Endothelial cell of umbilical vein (primary cell): ENCODE measurements around the gene ANKRD33B. TPM values are rescaled to one million over a fixed set of nuclear protein-coding genes. Genes with fewer than 3 reads are reported as not detected.
"Not testable (repeated sequence)": the region's sequence is repeated elsewhere in the genome, so short reads cannot be mapped to it uniquely, and the experiment has no call there.

Source experiments
- BruUV-seq: library from RNA; stranded (reverse); fragments of 400-500 nt; replicated peaks from 2 replicates; lab custom pipeline; 2021; lab: Mats Ljungman, UMichigan
- CTCF ChIA-PET: fragments of 300-600, 350-600 bp; sonication (Branson Sonifier 250); formaldehyde crosslinking; loops from one replicate; lab custom pipeline; 2021; ENCODE audit warnings: antibody characterized with exemption, inconsistent platforms; lab: Charles Lee
- POLR2A ChIA-PET: fragments of 300-600, 350-600 bp; sonication (Branson Sonifier 250); formaldehyde crosslinking; loops from one replicate; lab custom pipeline; 2021; ENCODE audit warnings: antibody characterized with exemption, inconsistent platforms; lab: Charles Lee
- DNase-seq: peaks from one replicate; pipeline ENCODE4 v3.0.0-alpha.2; 2011; ENCODE audit warnings: low read depth, low spot score
- FAIRE-seq: peaks from 2 replicates; lab custom pipeline; 2011; peaks lifted over from hg19 to GRCh38; lab: Jason Lieb, UNC
- H2AFZ ChIP-seq: 2 replicates; pipeline ENCODE4 v1.6.0; 2012; ENCODE audit warnings: low read depth, low read length, control low read depth, inconsistent platforms
- H3K27ac ChIP-seq: 2 replicates; pipeline ENCODE4 v1.5.1; 2011; ENCODE audit warnings: low read depth, mild to moderate bottlenecking, control low read depth, low read length, moderate library complexity; ENCODE audit not compliant: insufficient read depth
- H3K27me3 ChIP-seq, 2 experiments: 2 replicates each; pipeline versions ENCODE4 v1.6.0 to v1.6.1; 2011; ENCODE audit warnings: low read length in 2 of 2, mixed read lengths in 1 of 2; ENCODE audit not compliant: control insufficient read depth in 2 of 2, insufficient read depth in 2 of 2
- H3K36me3 ChIP-seq, 2 experiments: 2 replicates in 1 of 2; 3 replicates in 1 of 2; pipeline ENCODE4 v1.5.1; 2011; ENCODE audit warnings: low read length in 2 of 2, mild to moderate bottlenecking in 1 of 2, moderate library complexity in 1 of 2; ENCODE audit not compliant: control insufficient read depth in 2 of 2, insufficient read depth in 2 of 2; ENCODE audit errors: extremely low read depth in 1 of 2
- H3K4me1 ChIP-seq: 3 replicates; pipeline ENCODE4 v1.5.1; 2011; ENCODE audit warnings: mild to moderate bottlenecking, low read length; ENCODE audit not compliant: control insufficient read depth, insufficient read depth; ENCODE audit errors: extremely low read depth
- H3K4me2 ChIP-seq: 2 replicates; pipeline ENCODE4 v1.6.1; 2011; ENCODE audit warnings: low read length, control low read depth, mixed read lengths; ENCODE audit not compliant: insufficient read depth
- H3K4me3 ChIP-seq, 3 experiments: fragments of 200-600 bp in 1 of 3; sonication (generic), shearing (Covaris generic) in 1 of 3; replicated peaks in 1 of 3; 2 replicates each; pipeline ENCODE4 v1.5.1; 2011 to 2016; ENCODE audit warnings: control low read depth in 3 of 3, low read length in 3 of 3, mild to moderate bottlenecking in 2 of 3, inconsistent platforms in 1 of 3, low read depth in 1 of 3, moderate library complexity in 1 of 3; ENCODE audit not compliant: insufficient read depth in 1 of 3
- H3K79me2 ChIP-seq: 2 replicates; pipeline ENCODE4 v1.6.0; 2012; ENCODE audit warnings: low read length, inconsistent platforms; ENCODE audit not compliant: control insufficient read depth, insufficient read depth
- H3K9ac ChIP-seq: replicated peaks from 2 replicates; pipeline ENCODE3; 2011; ENCODE audit warnings: low read length, control low read depth; ENCODE audit not compliant: insufficient read depth; ENCODE audit errors: extremely low read depth
- H3K9me1 ChIP-seq: replicated peaks from 3 replicates; pipeline ENCODE4 v1.6.0; 2011; ENCODE audit warnings: mild to moderate bottlenecking, low read length; ENCODE audit not compliant: control insufficient read depth, insufficient read depth; ENCODE audit errors: extremely low read depth
- H3K9me3 ChIP-seq: replicated peaks from 2 replicates; pipeline ENCODE4 v1.5.1; 2012; ENCODE audit warnings: low read length, inconsistent platforms; ENCODE audit not compliant: control insufficient read depth, insufficient read depth
- H4K20me1 ChIP-seq: replicated peaks from 2 replicates; pipeline ENCODE3; 2011; ENCODE audit warnings: mild to moderate bottlenecking, low read length; ENCODE audit not compliant: control insufficient read depth, insufficient read depth; ENCODE audit errors: extremely low read depth
- EZH2 ChIP-seq: IDR thresholded peaks from 2 replicates; pipeline ENCODE4 v1.6.1; 2012; ENCODE audit warnings: borderline replicate concordance, low read depth, mild to moderate bottlenecking, moderate library complexity, low read length, inconsistent platforms; ENCODE audit not compliant: severe bottlenecking
- FOS ChIP-seq: IDR thresholded peaks from 2 replicates; pipeline ENCODE4 v1.6.1; 2011; ENCODE audit warnings: mild to moderate bottlenecking, low read length, moderate library complexity, borderline replicate concordance; ENCODE audit not compliant: insufficient read depth
- GATA2 ChIP-seq: IDR thresholded peaks from 2 replicates; pipeline ENCODE4 v1.7.0; 2011; ENCODE audit warnings: low read depth, mild to moderate bottlenecking, moderate library complexity, mixed read lengths, low read length; ENCODE audit not compliant: insufficient read length, insufficient read depth
- JUN ChIP-seq: IDR thresholded peaks from 2 replicates; pipeline ENCODE4 v1.6.1; 2011; ENCODE audit warnings: borderline replicate concordance, low read depth; ENCODE audit not compliant: insufficient read length, insufficient read depth
- MYC ChIP-seq: IDR thresholded peaks from one replicate; pipeline ENCODE4 v1.6.1; 2011; ENCODE audit warnings: mild to moderate bottlenecking, low read depth, low read length
- POLR2A ChIP-seq: IDR thresholded peaks from 2 replicates; pipeline ENCODE4 v1.6.1; 2012; ENCODE audit warnings: low read depth, mild to moderate bottlenecking, control low read depth, low read length
- POLR2AphosphoS5 ChIP-seq: IDR thresholded peaks from 2 replicates; pipeline ENCODE4 v1.6.1; 2012; ENCODE audit warnings: low read depth, mild to moderate bottlenecking, control low read depth, low read length, moderate library complexity; ENCODE audit not compliant: insufficient read depth
- dilution Hi-C: fragments of 300-500 bp; cut with MboI; formaldehyde crosslinking; loops from one replicate; pipeline ENCODE4 v1.15.0; 2019; ENCODE audit warnings: low sequenced_read_pairs; ENCODE audit not compliant: extremely low pct_ligation_motif_present
- intact Hi-C: fragments of 100-400 bp; cut with micrococcal nuclease; formaldehyde crosslinking; loops from one replicate; pipeline ENCODE4 v1.10.0; 2022
- polyA plus RNA-seq, 4 experiments: library from polyadenylated mRNA; depleted of rRNA in 3 of 4; stranded (reverse) in 3 of 4; unstranded in 1 of 4; fragments of >200 nt; gene quantifications; 2 replicates each; pipeline versions ENCODE4 v1.2.1 to v1.2.3, GENCODE V29; 2011 to 2012; ENCODE audit warnings: missing spikeins in 1 of 4
- total RNA-seq: library from RNA; stranded (reverse); gene quantifications from 2 replicates; pipeline ENCODE4 v1.2.3, GENCODE V29; 2021
- TF ChIP-seq, protein P1 (sequence below): IDR thresholded peaks from 2 replicates; pipeline ENCODE4 v1.6.1; 2011; ENCODE audit not compliant: insufficient read depth, insufficient read length
- TF ChIP-seq, protein P2 (sequence below), 2 donors: IDR thresholded peaks; 1 replicate in 1 of 2; 2 replicates in 1 of 2; pipeline ENCODE4 v1.5.1; 2011; ENCODE audit warnings: low read length in 2 of 2, mild to moderate bottlenecking in 2 of 2, moderate library complexity in 2 of 2, control low read depth in 1 of 2, inconsistent platforms in 1 of 2, low read depth in 1 of 2; ENCODE audit not compliant: insufficient read depth in 1 of 2; ENCODE audit errors: extremely low read depth in 1 of 2

Gene ANKRD33B
- total and polyA plus RNA-seq, 2 donors (not counting 3 experiments of a cell fraction or from before 2014, with no cell fraction given): 2.4 to 5.4 TPM

DNA sequence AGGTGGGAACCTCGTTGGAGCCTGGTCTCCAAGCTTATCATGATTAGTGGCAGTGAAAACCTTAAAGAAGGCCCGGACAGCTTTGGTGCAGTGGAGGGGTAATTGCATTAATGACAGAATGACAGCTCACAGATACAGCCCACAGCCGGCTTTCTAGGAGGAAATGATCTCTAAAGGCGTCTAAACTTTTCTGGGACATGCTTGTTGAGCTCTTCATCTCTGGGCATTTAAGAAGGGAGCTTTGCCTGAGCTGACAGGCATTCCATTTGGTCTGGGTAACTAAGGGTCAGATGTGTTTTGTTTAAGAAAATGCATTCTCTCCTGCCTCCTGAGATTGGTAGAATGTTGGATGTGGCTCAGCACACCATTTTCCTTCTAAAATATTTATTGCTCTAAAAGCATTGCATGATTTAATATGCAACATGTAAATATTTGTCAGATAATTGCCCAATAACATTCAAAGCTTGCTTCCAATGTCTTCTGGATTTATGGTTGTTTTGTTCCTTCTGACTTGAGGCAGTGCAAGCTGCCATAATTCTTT, 4.0 kb downstream of the ANKRD33B start:
- Histone ChIP-seq H3K9ac (no peak overlapping the region), H3K36me3 (no peaks in the 10 kb centered on the region), H3K9me1 (no peaks in the 10 kb centered on the region), H3K79me2 (peaks cover 23% of the 10 kb centered on the region), H3K27me3 (no peaks in the 10 kb centered on the region), H3K9me3 (no peaks in the 10 kb centered on the region), H3K4me3 (no peak overlapping the region), H3K4me2 (no peak overlapping the region), H2AFZ (no peak overlapping the region), H3K27ac (no peak overlapping the region), H4K20me1 (no peaks in the 10 kb centered on the region), H3K4me1 (peaks cover 18% of the 10 kb centered on the region)
- CTCF ChIA-PET: interaction anchor here (1.0 to 4.7 kb wide), 10 partner anchors 8 to 115 kb away, joined by 3 to 37 read pairs (median 4); no protein-coding TSS in a partner anchor
- no peak for DNase-seq
- no TSS peak for BruUV-seq
- no peak for FAIRE-seq
- TF ChIP-seq, protein P1, sequence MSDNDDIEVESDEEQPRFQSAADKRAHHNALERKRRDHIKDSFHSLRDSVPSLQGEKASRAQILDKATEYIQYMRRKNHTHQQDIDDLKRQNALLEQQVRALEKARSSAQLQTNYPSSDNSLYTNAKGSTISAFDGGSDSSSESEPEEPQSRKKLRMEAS: no peak
- TF ChIP-seq, protein P2, sequence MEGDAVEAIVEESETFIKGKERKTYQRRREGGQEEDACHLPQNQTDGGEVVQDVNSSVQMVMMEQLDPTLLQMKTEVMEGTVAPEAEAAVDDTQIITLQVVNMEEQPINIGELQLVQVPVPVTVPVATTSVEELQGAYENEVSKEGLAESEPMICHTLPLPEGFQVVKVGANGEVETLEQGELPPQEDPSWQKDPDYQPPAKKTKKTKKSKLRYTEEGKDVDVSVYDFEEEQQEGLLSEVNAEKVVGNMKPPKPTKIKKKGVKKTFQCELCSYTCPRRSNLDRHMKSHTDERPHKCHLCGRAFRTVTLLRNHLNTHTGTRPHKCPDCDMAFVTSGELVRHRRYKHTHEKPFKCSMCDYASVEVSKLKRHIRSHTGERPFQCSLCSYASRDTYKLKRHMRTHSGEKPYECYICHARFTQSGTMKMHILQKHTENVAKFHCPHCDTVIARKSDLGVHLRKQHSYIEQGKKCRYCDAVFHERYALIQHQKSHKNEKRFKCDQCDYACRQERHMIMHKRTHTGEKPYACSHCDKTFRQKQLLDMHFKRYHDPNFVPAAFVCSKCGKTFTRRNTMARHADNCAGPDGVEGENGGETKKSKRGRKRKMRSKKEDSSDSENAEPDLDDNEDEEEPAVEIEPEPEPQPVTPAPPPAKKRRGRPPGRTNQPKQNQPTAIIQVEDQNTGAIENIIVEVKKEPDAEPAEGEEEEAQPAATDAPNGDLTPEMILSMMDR (IDR thresholded peaks at IDR 0.05; ENCODE audit: extremely low read depth in 1 of 2, insufficient read depth in 1 of 2, low read depth in 1 of 2, low read length in 2 of 2): no peak
- TF ChIP-seq POLR2A: no peak
- no peak for TF ChIP-seq MYC
- TF ChIP-seq POLR2AphosphoS5: no peak
- no peak for TF ChIP-seq GATA2
- no peak for TF ChIP-seq JUN
- TF ChIP-seq FOS: no peak
- no peak for TF ChIP-seq EZH2
- POLR2A ChIA-PET: no interaction called here
- intact Hi-C loops: no loop called here
- dilution Hi-C loops: no loop called here

DNA sequence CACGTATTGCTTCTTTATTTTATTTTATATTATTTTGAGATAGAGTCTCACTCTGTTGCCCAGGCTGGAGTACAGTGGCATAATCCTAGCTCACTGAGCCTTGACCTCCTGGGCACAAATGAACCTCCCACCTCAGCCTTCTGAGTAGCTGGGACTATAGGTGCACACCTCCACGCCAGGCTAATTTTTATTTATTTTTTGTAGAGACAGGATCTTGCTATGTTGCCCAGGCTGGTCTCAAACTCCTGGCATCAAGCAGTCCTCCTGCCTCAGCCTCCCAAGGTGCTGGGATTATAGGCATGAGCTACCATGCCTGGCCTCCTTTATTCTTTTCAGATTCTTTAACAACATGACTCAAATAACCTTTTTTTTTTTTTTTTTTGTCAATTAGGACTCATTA, 6.7 kb downstream of the ANKRD33B start:
- H3K27ac ChIP-seq, H2AFZ ChIP-seq, BruUV-seq, H3K4me3 ChIP-seq, intact Hi-C loops, dilution Hi-C loops, H3K36me3 ChIP-seq, H4K20me1 ChIP-seq, H3K4me2 ChIP-seq, FAIRE-seq, H3K4me1 ChIP-seq, H3K9me1 ChIP-seq, H3K27me3 ChIP-seq, POLR2A ChIA-PET, H3K9ac ChIP-seq, H3K9me3 ChIP-seq, DNase-seq: not testable (repeated sequence)
- CTCF ChIA-PET: interaction anchor here (0.7 to 2.2 kb wide), 3 partner anchors 17 to 96 kb away, joined by 3 to 8 read pairs (median 4); no protein-coding TSS in a partner anchor
- H3K79me2 ChIP-seq: peaks cover 15% of the 10 kb centered on the region
